HCT116 (cell line): ENCODE data around the gene FECH. TPM values are rescaled to one million over a fixed set of nuclear protein-coding genes. Genes with fewer than 3 reads are reported as not detected.

Source experiments
- ATAC-seq: fragments of 200-7000 bp; cut with Tn5 transposase; 2 replicates; pipeline ENCODE4 v1.9.1; 2020; ENCODE audit warnings: mild to moderate bottlenecking, moderate library complexity
- BruUV-seq: library from RNA; stranded (reverse); fragments of 400-500 nt; replicated peaks from 2 replicates; lab custom pipeline; 2021; lab: Mats Ljungman, UMichigan
- CTCF ChIA-PET: fragments of 300-600 bp; sonication (Branson Sonifier 250); formaldehyde crosslinking; loops from one replicate; lab custom pipeline; 2021; ENCODE audit warnings: antibody characterized with exemption; lab: Charles Lee
- POLR2A ChIA-PET: fragments of 300-600, 350-600 bp; sonication (Branson Sonifier 250); formaldehyde crosslinking; loops from one replicate; lab custom pipeline; 2021; ENCODE audit warnings: antibody characterized with exemption; lab: Charles Lee
- RAD21 ChIA-PET, 2 experiments: fragments of 300-600 bp; sonication (Branson Sonifier 250); formaldehyde crosslinking; loops; one replicate each; lab custom pipeline; 2023; ENCODE audit warnings: low total read pairs in 2 of 2; ENCODE audit not compliant: uncharacterized antibody in 2 of 2, unreplicated experiment in 2 of 2, low non-redundant PET in 1 of 2; lab: Charles Lee
- DNase-seq: peaks from one replicate; pipeline ENCODE4 v3.0.0-alpha.2; 2010; ENCODE audit warnings: low read depth, low spot score
- H2AFZ ChIP-seq: fragments of 200-600 bp; shearing (Covaris generic), sonication (generic); 2 replicates; pipeline ENCODE4 v1.6.1; 2017; ENCODE audit warnings: low read depth, mixed run types, mixed read lengths, antibody characterized with exemption, low read length; ENCODE audit not compliant: poor library complexity, severe bottlenecking
- H3K27ac ChIP-seq: 2 replicates; pipeline ENCODE4 v1.5.1; 2012; ENCODE audit warnings: low read depth, low read length
- H3K27me3 ChIP-seq: fragments of 200-600 bp; sonication (generic); 2 replicates; pipeline ENCODE4 v1.6.1; 2016; ENCODE audit warnings: mixed run types, low read length, mixed read lengths; ENCODE audit not compliant: insufficient read depth
- H3K36me3 ChIP-seq, 2 experiments: fragments of 200-500 bp in 1 of 2; fragments of 200-600 bp in 1 of 2; sonication (Bioruptor generic) in 1 of 2; sonication (generic) in 1 of 2; 2 replicates each; pipeline versions ENCODE4 v1.5.1 to v1.6.1; 2014 to 2016; ENCODE audit warnings: low read length in 2 of 2, inconsistent platforms in 1 of 2, mixed read lengths in 1 of 2, mixed run types in 1 of 2; ENCODE audit not compliant: insufficient read depth in 2 of 2, control insufficient read depth in 1 of 2
- H3K4me1 ChIP-seq, 2 experiments: fragments of 200-600 bp in 1 of 2; sonication (generic) in 1 of 2; 2 replicates each; pipeline versions ENCODE4 v1.5.1 to v1.6.1; 2012 to 2017; ENCODE audit warnings: low read length in 2 of 2, inconsistent platforms in 1 of 2, mild to moderate bottlenecking in 1 of 2, mixed read lengths in 1 of 2, mixed run types in 1 of 2, moderate library complexity in 1 of 2; ENCODE audit not compliant: insufficient read depth in 2 of 2, control insufficient read depth in 1 of 2
- H3K4me2 ChIP-seq: fragments of 200-600 bp; sonication (generic); 2 replicates; pipeline ENCODE4 v1.6.1; 2017; ENCODE audit warnings: mixed run types, low read length, mixed read lengths
- H3K4me3 ChIP-seq, 2 experiments: fragments of 200-600 bp in 1 of 2; sonication (generic) in 1 of 2; replicated peaks in 1 of 2; 2 replicates each; pipeline ENCODE4 v1.5.1; 2011 to 2016; ENCODE audit warnings: low read length in 2 of 2, control low read depth in 1 of 2, low read depth in 1 of 2, mild to moderate bottlenecking in 1 of 2, mixed read lengths in 1 of 2, mixed run types in 1 of 2
- H3K79me2 ChIP-seq: fragments of 200-600 bp; sonication (generic); 2 replicates; pipeline ENCODE4 v1.6.1; 2017; ENCODE audit warnings: mild to moderate bottlenecking, mixed run types, low read length, moderate library complexity, mixed read lengths; ENCODE audit not compliant: insufficient read depth
- H3K9ac ChIP-seq: fragments of 200-600 bp; sonication (generic); 2 replicates; pipeline ENCODE4 v1.6.1; 2016; ENCODE audit warnings: low read length, mixed read lengths
- H3K9me2 ChIP-seq: fragments of 200-600 bp; sonication (generic), shearing (Covaris generic); 2 replicates; pipeline ENCODE4 v1.6.1; 2017; ENCODE audit warnings: mixed run types, mild to moderate bottlenecking, moderate library complexity; ENCODE audit not compliant: insufficient read depth
- H3K9me3 ChIP-seq, 2 experiments: fragments of 200-500 bp in 1 of 2; fragments of 200-600 bp in 1 of 2; sonication (Bioruptor generic) in 1 of 2; sonication (generic) in 1 of 2; 2 replicates each; pipeline ENCODE4 v1.6.1; 2014 to 2017; ENCODE audit warnings: low read length in 2 of 2, mixed read lengths in 2 of 2, inconsistent platforms in 1 of 2, low read depth in 1 of 2, mild to moderate bottlenecking in 1 of 2, mixed run types in 1 of 2, moderate library complexity in 1 of 2; ENCODE audit not compliant: control insufficient read depth in 1 of 2, insufficient read depth in 1 of 2
- H4K20me1 ChIP-seq: fragments of 200-600 bp; sonication (generic), shearing (Covaris generic); 2 replicates; pipeline ENCODE4 v1.6.1; 2017; ENCODE audit warnings: mixed run types, mild to moderate bottlenecking, moderate library complexity; ENCODE audit not compliant: insufficient read depth
- CBX3 ChIP-seq: IDR thresholded peaks from 2 replicates; pipeline ENCODE4 v1.6.1; 2012; ENCODE audit warnings: low read depth
- CEBPB ChIP-seq: IDR thresholded peaks from 2 replicates; pipeline ENCODE4 v1.6.1; 2012; ENCODE audit warnings: low read depth
- ELF1 ChIP-seq: IDR thresholded peaks from 2 replicates; pipeline ENCODE4 v1.6.1; 2012; ENCODE audit warnings: low read depth, borderline replicate concordance
- EZH2 ChIP-seq: fragments of 200-600 bp; sonication (generic); IDR thresholded peaks from 2 replicates; pipeline ENCODE4 v1.6.1; 2017; ENCODE audit warnings: antibody characterized with exemption, mixed run types
- EZH2phosphoT487 ChIP-seq: fragments of 200-600 bp; IDR thresholded peaks from 2 replicates; pipeline ENCODE4 v1.6.1; 2018; ENCODE audit warnings: antibody characterized with exemption, borderline replicate concordance
- FOSL1 ChIP-seq: IDR thresholded peaks from 2 replicates; pipeline ENCODE4 v1.6.1; 2012; ENCODE audit warnings: low read depth
- POLR2A ChIP-seq: IDR thresholded peaks from 2 replicates; pipeline ENCODE4 v1.7.0; 2011; ENCODE audit warnings: borderline replicate concordance; ENCODE audit not compliant: insufficient read depth, insufficient read length; ENCODE audit errors: extremely low read depth
- POLR2AphosphoS5 ChIP-seq: IDR thresholded peaks from 2 replicates; pipeline ENCODE4 v1.6.1; 2011; ENCODE audit warnings: mild to moderate bottlenecking, low read depth, low read length, moderate library complexity
- SP1 ChIP-seq: IDR thresholded peaks from 2 replicates; pipeline ENCODE4 v1.6.1; 2012; ENCODE audit warnings: low read depth
- SRF ChIP-seq: IDR thresholded peaks from 2 replicates; pipeline ENCODE4 v1.6.1; 2012; ENCODE audit warnings: low read depth
- YY1 ChIP-seq: IDR thresholded peaks from 2 replicates; pipeline ENCODE4 v1.6.1; 2011; ENCODE audit warnings: low read length, low read depth, moderate library complexity, mild to moderate bottlenecking; ENCODE audit not compliant: insufficient replicate concordance; ENCODE audit errors: extremely low read depth
- ZNF274 ChIP-seq: fragments of 200-500 bp; sonication (Bioruptor generic); IDR thresholded peaks from 2 replicates; pipeline ENCODE4 v1.6.1; 2014; ENCODE audit warnings: mild to moderate bottlenecking, low read depth, low read length, inconsistent platforms
- intact Hi-C: fragments of 100-400 bp; cut with micrococcal nuclease; formaldehyde crosslinking; loops from 2 replicates; pipeline ENCODE4 v1.10.0; 2022
- total RNA-seq: library from RNA; stranded (reverse); gene quantifications from one replicate; pipeline ENCODE4 v1.2.1, GENCODE V29; 2021; ENCODE audit not compliant: unreplicated experiment
- TF ChIP-seq, protein P1 (sequence below), 3 experiments: fragments of 200-600 bp in 1 of 3; sonication (generic) in 1 of 3; IDR thresholded peaks in 2 of 3; conservative IDR thresholded peaks in 1 of 3; 2 replicates each; pipeline ENCODE4 v1.5.1; 2012 to 2017; ENCODE audit warnings: low read depth in 2 of 3, low read length in 2 of 3, antibody characterized with exemption in 1 of 3, borderline replicate concordance in 1 of 3, control low read depth in 1 of 3, mild to moderate bottlenecking in 1 of 3, mixed read lengths in 1 of 3, mixed run types in 1 of 3, moderate library complexity in 1 of 3; ENCODE audit not compliant: insufficient read depth in 1 of 3
- TF ChIP-seq, protein P2 (sequence below): IDR thresholded peaks from 2 replicates; pipeline ENCODE4 v1.6.1; 2012
- TF ChIP-seq, protein P3 (sequence below): IDR thresholded peaks from 2 replicates; pipeline ENCODE4 v1.6.1; 2012

FECH gene
- total RNA-seq, 1 experiment from 2014 or later = 42.7 TPM

DNA sequence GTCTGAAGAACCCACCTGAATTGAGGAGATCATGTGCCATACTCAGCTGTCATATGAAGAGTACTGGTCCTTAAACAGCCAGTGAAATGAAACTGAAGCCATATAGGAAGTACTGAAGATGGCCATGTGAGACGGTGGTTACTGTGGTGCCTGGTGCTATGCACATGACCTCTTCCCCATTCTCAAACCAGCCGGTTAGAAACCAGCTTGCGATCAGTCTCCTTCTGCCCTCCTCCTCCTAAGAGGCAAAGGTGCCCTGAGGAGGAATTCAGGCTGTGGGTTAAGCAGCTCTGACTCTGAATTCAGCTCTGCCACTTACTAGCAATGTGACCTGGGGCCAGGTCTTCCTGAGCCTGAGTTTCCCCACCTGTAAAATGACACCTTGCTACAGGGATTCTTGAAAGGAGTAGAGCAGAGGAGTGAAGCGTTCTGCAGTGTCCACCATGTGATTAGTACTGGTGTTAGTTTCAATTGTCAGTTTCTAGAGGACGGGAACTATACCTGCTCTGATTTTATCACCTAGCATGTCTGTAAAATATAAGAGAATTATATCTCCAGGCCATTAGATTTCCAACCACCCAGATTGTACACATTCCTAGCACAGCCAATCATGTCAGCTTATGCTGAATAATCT, 5.1 kb downstream of the FECH start:
- H3K9me2 ChIP-seq = no peaks in the 10 kb centered on the region
- H2AFZ ChIP-seq = no peak overlapping the region
- H3K9me3 ChIP-seq = no peaks in the 10 kb centered on the region
- H3K36me3 ChIP-seq = peaks cover 0 to 5% of the 10 kb centered on the region in 2 experiments; a peak in 2 of 4 replicates
- ATAC-seq (no peak), DNase-seq (no peak)
- H3K4me2 ChIP-seq = no peak overlapping the region
- no peak overlapping the region for H3K27ac ChIP-seq
- TF ChIP-seq EZH2 (no peak), POLR2AphosphoS5 (no peak), SP1 (no peak), POLR2A (no peak), CEBPB (no peak), CBX3 (no peak), YY1 (no peak), SRF (no peak), ELF1 (no peak), EZH2phosphoT487 (no peak), ZNF274 (no peak), FOSL1 (no peak)
- TF ChIP-seq, protein P1, sequence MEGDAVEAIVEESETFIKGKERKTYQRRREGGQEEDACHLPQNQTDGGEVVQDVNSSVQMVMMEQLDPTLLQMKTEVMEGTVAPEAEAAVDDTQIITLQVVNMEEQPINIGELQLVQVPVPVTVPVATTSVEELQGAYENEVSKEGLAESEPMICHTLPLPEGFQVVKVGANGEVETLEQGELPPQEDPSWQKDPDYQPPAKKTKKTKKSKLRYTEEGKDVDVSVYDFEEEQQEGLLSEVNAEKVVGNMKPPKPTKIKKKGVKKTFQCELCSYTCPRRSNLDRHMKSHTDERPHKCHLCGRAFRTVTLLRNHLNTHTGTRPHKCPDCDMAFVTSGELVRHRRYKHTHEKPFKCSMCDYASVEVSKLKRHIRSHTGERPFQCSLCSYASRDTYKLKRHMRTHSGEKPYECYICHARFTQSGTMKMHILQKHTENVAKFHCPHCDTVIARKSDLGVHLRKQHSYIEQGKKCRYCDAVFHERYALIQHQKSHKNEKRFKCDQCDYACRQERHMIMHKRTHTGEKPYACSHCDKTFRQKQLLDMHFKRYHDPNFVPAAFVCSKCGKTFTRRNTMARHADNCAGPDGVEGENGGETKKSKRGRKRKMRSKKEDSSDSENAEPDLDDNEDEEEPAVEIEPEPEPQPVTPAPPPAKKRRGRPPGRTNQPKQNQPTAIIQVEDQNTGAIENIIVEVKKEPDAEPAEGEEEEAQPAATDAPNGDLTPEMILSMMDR (IDR thresholded peaks at IDR 0.05 in 2 of 3, conservative IDR thresholded peaks at IDR 0.05 in 1 of 3; ENCODE audit: borderline replicate concordance in 1 of 3, insufficient read depth in 1 of 3, low read depth in 2 of 3, low read length in 2 of 3) = no peak
- TF ChIP-seq, protein P2, sequence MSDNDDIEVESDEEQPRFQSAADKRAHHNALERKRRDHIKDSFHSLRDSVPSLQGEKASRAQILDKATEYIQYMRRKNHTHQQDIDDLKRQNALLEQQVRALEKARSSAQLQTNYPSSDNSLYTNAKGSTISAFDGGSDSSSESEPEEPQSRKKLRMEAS = no peak
- TF ChIP-seq, protein P3, sequence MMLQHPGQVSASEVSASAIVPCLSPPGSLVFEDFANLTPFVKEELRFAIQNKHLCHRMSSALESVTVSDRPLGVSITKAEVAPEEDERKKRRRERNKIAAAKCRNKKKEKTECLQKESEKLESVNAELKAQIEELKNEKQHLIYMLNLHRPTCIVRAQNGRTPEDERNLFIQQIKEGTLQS = no peak
- TF ChIP-seq, all 23 proteins: peak for 0
- ChIA-PET POLR2A (no interaction called here), CTCF (no interaction called here), RAD21 (no interaction called here)
- Histone ChIP-seq H3K79me2 (peaks cover 7% of the 10 kb centered on the region; the same call in 1 of the 2 replicates), H3K4me1 (peaks cover 2 to 9% of the 10 kb centered on the region in 2 experiments; a peak in 2 of 4 replicates), H3K9ac (no peak overlapping the region), H3K27me3 (no peaks in the 10 kb centered on the region), H3K4me3 (no peak overlapping the region), H4K20me1 (no peaks in the 10 kb centered on the region)
- no TSS peak for BruUV-seq
- intact Hi-C loops = no loop called here
